ENCODE measurements around the gene KRT27.

GRCh38 chr17:40809721-40810421 is 27.5 kb upstream of the KRT27 start:
- TF ChIP-seq EZH2 (IDR thresholded peaks at IDR 0.05) (no peak), CTCF (IDR thresholded peaks at IDR 0.05) (no peak), EZH2phosphoT487 (IDR thresholded peaks at IDR 0.05) (no peak)
